Fibroblast of lung (primary cell): ENCODE results near the gene ZIC1. TPM values are rescaled to one million over a fixed set of nuclear protein-coding genes. Genes with fewer than 3 reads are reported as not detected.

ENCODE experiments used
- DNase-seq, 2 donors: peaks; one replicate each; pipeline versions ENCODE4 v3.0.0 to v3.0.0-alpha.2; 2010; ENCODE audit warnings: low read depth in 2 of 2
- H2AFZ ChIP-seq: 2 replicates; pipeline ENCODE4 v1.5.1; 2012; ENCODE audit warnings: low read length, control low read depth, inconsistent platforms
- H3K27ac ChIP-seq: 2 replicates; pipeline ENCODE4 v1.5.1; 2011; ENCODE audit warnings: low read length, control low read depth; ENCODE audit not compliant: insufficient read depth
- H3K27me3 ChIP-seq: 2 replicates; pipeline ENCODE4 v1.5.1; 2011; ENCODE audit warnings: mild to moderate bottlenecking, low read length; ENCODE audit not compliant: control insufficient read depth, insufficient read depth
- H3K36me3 ChIP-seq: 2 replicates; pipeline ENCODE4 v1.5.1; 2011; ENCODE audit warnings: low read length; ENCODE audit not compliant: control insufficient read depth, insufficient read depth
- H3K4me1 ChIP-seq: 2 replicates; pipeline ENCODE4 v1.5.1; 2011; ENCODE audit warnings: low read length; ENCODE audit not compliant: control insufficient read depth, insufficient read depth; ENCODE audit errors: extremely low read depth
- H3K4me2 ChIP-seq: 2 replicates; pipeline ENCODE4 v1.5.1; 2011; ENCODE audit warnings: low read length, control low read depth; ENCODE audit not compliant: insufficient read depth; ENCODE audit errors: extremely low read depth
- H3K4me3 ChIP-seq, 4 experiments: fragments of 200-600 bp in 1 of 4; sonication (generic) in 1 of 4; replicated peaks in 1 of 4; 2 replicates each; pipeline ENCODE4 v1.5.1; 2011 to 2016; ENCODE audit warnings: low read length in 4 of 4, low read depth in 3 of 4, mild to moderate bottlenecking in 3 of 4, control low read depth in 2 of 4, inconsistent platforms in 1 of 4, mixed read lengths in 1 of 4; ENCODE audit not compliant: insufficient read depth in 1 of 4; ENCODE audit errors: control extremely low read depth in 1 of 4
- H3K79me2 ChIP-seq: 2 replicates; pipeline ENCODE4 v1.5.1; 2012; ENCODE audit warnings: mild to moderate bottlenecking, low read length, inconsistent platforms; ENCODE audit not compliant: control insufficient read depth, insufficient read depth
- H3K9ac ChIP-seq: 2 replicates; pipeline ENCODE4 v1.5.1; 2011; ENCODE audit warnings: mild to moderate bottlenecking, low read length, control low read depth; ENCODE audit not compliant: insufficient read depth
- H3K9me3 ChIP-seq: 2 replicates; pipeline ENCODE4 v1.5.1; 2012; ENCODE audit warnings: low read depth, low read length; ENCODE audit not compliant: control insufficient read depth, insufficient read depth
- H4K20me1 ChIP-seq: 2 replicates; pipeline ENCODE4 v1.5.1; 2011; ENCODE audit warnings: low read length; ENCODE audit not compliant: control insufficient read depth, insufficient read depth; ENCODE audit errors: extremely low read depth
- CTCF ChIP-seq, 2 donors: IDR thresholded peaks in 1 of 2; conservative IDR thresholded peaks in 1 of 2; 1 replicate in 1 of 2; 2 replicates in 1 of 2; pipeline ENCODE4 v1.5.1; 2011 to 2012; ENCODE audit warnings: low read length in 2 of 2, control low read depth in 1 of 2, inconsistent platforms in 1 of 2, low read depth in 1 of 2, mild to moderate bottlenecking in 1 of 2
- EZH2 ChIP-seq: IDR thresholded peaks from 2 replicates; pipeline ENCODE4 v1.5.1; 2012; ENCODE audit warnings: low read length, control low read depth, mild to moderate bottlenecking; ENCODE audit errors: missing control alignments
- polyA plus RNA-seq, 2 donors: library from polyadenylated mRNA; depleted of rRNA in 1 of 2; stranded (reverse) in 1 of 2; unstranded in 1 of 2; fragments of >200 nt; gene quantifications; 2 replicates each; pipeline ENCODE4 v1.2.1, GENCODE V29; 2011 to 2012; ENCODE audit warnings: missing spikeins in 1 of 2
- total RNA-seq: library from RNA; depleted of rRNA; stranded (reverse); fragments of >200 nt; gene quantifications from 2 replicates; pipeline ENCODE4 v1.2.1, GENCODE V29; 2014

Gene ZIC1
- total and polyA plus RNA-seq, 2 donors (not counting 1 experiment from before 2014, with no cell fraction given): 0.11 TPM; not detected in 1

GRCh38 chr3:147398813-147399534, 10.2 kb upstream of the ZIC1 start:
- H3K9ac ChIP-seq: no peak overlapping the region
- H3K4me3 ChIP-seq: no peak overlapping the region
- TF ChIP-seq CTCF (conservative IDR thresholded peaks at IDR 0.05 in 1 of 2, IDR thresholded peaks at IDR 0.05 in 1 of 2; ENCODE audit: low read depth in 1 of 2, low read length in 2 of 2) (no peak), EZH2 (no peak)
- no peak overlapping the region for H2AFZ ChIP-seq
- no peaks in the 10 kb centered on the region for H4K20me1 ChIP-seq
- no peak overlapping the region for H3K4me2 ChIP-seq
- H3K9me3 ChIP-seq: no peaks in the 10 kb centered on the region
- no peaks in the 10 kb centered on the region for H3K4me1 ChIP-seq
- H3K27me3 ChIP-seq: peaks cover 50% of the 10 kb centered on the region
- no peaks in the 10 kb centered on the region for H3K36me3 ChIP-seq
- H3K79me2 ChIP-seq: no peaks in the 10 kb centered on the region
- no peak for DNase-seq
- no peak overlapping the region for H3K27ac ChIP-seq

- Histone ChIP-seq H3K27me3 (peaks cover 49% of the 10 kb centered on the region), H4K20me1 (no peaks in the 10 kb centered on the region), H3K27ac (no peak overlapping the region), H3K9me3 (no peaks in the 10 kb centered on the region), H2AFZ (no peak overlapping the region), H3K4me3 (no peak overlapping the region), H3K36me3 (no peaks in the 10 kb centered on the region), H3K4me1 (no peaks in the 10 kb centered on the region), H3K9ac (no peak overlapping the region), H3K79me2 (no peaks in the 10 kb centered on the region), H3K4me2 (no peak overlapping the region)
- TF ChIP-seq EZH2: no peak
- TF ChIP-seq CTCF (conservative IDR thresholded peaks at IDR 0.05 in 1 of 2, IDR thresholded peaks at IDR 0.05 in 1 of 2; ENCODE audit: low read depth in 1 of 2, low read length in 2 of 2): no peak
- DNase-seq: no peak
These were observed 9.1 kb upstream of the ZIC1 start for GRCh38 chr3:147400111-147400510.

GRCh38 chr3:147400999-147401398, 8.2 kb upstream of the ZIC1 start:
- DNase-seq: no peak
- peaks cover 49% of the 10 kb centered on the region for H3K27me3 ChIP-seq
- TF ChIP-seq CTCF (conservative IDR thresholded peaks at IDR 0.05 in 1 of 2, IDR thresholded peaks at IDR 0.05 in 1 of 2; ENCODE audit: low read depth in 1 of 2, low read length in 2 of 2) (no peak), EZH2 (no peak)
- no peak overlapping the region for H3K9ac ChIP-seq
- no peak overlapping the region for H2AFZ ChIP-seq
- H4K20me1 ChIP-seq: no peaks in the 10 kb centered on the region
- no peaks in the 10 kb centered on the region for H3K4me1 ChIP-seq
- H3K27ac ChIP-seq: no peak overlapping the region
- H3K4me2 ChIP-seq: no peak overlapping the region
- H3K36me3 ChIP-seq: no peaks in the 10 kb centered on the region
- no peaks in the 10 kb centered on the region for H3K9me3 ChIP-seq
- H3K79me2 ChIP-seq: no peaks in the 10 kb centered on the region
- no peak overlapping the region for H3K4me3 ChIP-seq
